HK-2 (cell line): ENCODE results near the gene RNASE4.

Source experiments
- DNase-seq: peaks from one replicate; pipeline ENCODE4 v3.0.0-alpha.2; 2018; ENCODE audit not compliant: unreplicated experiment

RNASE4 gene

DNA sequence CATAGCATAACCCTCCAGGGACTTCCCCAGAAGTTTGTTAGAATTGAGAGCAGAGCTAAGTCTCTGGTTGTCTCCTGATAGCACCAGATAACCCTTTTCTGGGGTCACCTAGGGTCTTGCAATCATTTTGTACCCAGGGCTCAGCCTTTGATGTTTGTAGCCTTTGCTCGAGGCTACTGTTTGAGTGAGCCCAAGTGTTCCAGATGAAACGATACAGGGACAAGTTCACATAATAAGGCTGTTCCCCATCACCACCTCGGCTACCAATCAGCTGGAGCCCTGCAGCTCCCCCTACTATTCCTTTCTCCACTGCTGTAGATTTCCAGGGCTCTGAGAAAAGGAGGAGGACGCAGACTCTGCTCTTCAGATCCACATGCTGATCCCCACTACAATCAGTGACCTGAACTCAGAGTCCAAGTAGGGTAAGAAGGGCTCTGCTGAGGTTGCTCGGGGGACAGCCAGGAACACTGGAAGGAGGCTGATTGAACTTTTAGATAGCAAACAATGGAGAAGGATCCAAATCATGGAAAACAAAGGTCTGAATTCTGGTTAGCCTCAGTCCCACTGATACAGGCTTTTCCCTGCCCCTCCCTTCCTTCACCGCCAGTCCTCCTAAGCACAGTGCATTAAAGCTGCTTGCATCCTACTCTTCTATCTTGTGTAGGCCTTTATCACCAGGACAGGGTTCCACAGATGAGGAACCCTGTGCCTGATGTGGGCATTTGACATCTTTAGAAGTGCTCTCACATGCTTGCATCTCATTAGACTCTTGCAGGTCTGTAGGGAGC lies 61.4 kb downstream of the RNASE4 start, which contains the start of gene EDDM3A:
EDDM3A (plus strand) TSS at position 317 of the 788 bp plus-strand sequence. CDS start 1,694 bp downstream, outside the sequence.
- no peak for DNase-seq

DNA sequence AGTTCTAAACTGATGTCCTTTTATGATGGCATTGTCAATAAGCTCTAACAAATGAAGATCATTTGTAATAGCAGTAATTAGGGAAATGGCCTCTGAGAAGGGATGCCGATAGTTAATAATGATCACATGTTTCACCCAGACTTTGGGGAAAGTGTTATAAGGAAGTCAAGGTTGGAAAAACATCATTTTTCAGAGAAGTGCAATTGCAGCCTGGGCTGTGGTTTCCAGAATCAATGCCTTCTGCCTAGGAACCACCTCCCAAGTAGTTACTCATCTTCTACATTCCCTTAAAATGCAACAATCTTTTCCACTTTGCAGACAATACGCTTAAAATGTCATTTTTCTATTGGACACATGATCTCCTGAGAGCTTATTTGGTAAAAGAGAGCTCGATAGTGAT lies 62.2 kb downstream of the RNASE4 start:
- DNase-seq: no peak

DNA sequence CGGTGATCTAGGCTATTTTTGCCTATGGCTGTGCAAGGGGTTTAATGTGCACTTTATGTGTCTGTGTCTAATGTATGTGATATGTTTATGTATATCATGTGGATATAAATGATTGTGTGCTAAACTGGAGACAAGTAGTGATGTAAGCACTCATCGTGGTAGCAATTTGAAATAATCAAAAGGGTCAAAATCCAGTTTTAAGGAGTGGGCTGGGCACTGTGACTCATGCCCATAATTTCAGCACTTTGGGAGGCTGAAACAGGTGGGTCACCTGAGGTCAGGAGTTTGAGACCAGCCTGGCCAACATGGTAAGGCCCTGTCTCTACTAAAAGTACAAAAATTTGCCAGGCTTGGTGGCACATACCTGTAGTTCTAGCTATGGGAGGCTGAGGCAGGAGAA lies 64.1 kb downstream of the RNASE4 start:
- DNase-seq: no peak

GRCh38 chr14:20750194-20750593 lies 65.8 kb downstream of the RNASE4 start:
- DNase-seq: no peak
